GM12874 (cell line): Measurements from ENCODE around the gene SLC2A4RG.

Experiments
- CTCF ChIP-seq: IDR thresholded peaks from 2 replicates; pipeline ENCODE4 v1.5.1; 2011; ENCODE audit warnings: low read depth, mild to moderate bottlenecking, control low read depth, low read length, moderate library complexity; ENCODE audit not compliant: insufficient read depth

Gene SLC2A4RG

GRCh38 chr20:63746751-63747315 lies 7.3 kb downstream of the SLC2A4RG start:
- TF ChIP-seq CTCF = no peak

GRCh38 chr20:63747622-63748069 lies 8.1 kb downstream of the SLC2A4RG start:
- TF ChIP-seq CTCF = no peak

- TF ChIP-seq CTCF = no peak
Measured at GRCh38 chr20:63748070-63748933, 8.7 kb downstream of the SLC2A4RG start.

- no peak for TF ChIP-seq CTCF
Measured at GRCh38 chr20:63748934-63749270, 9.3 kb downstream of the SLC2A4RG start.

- TF ChIP-seq CTCF = no peak
Measured at GRCh38 chr20:63749597-63750508, 10.3 kb downstream of the SLC2A4RG start.

GRCh38 chr20:63750807-63751470 lies 11.4 kb downstream of the SLC2A4RG start:
- TF ChIP-seq CTCF = no peak
